WTC11 (cell line): ENCODE data around the gene DIAPH1. TPM values are rescaled to one million over a fixed set of nuclear protein-coding genes. Genes with fewer than 3 reads are reported as not detected.

Experiments used
- ATAC-seq: fragments of 200-7000 bp; cut with Tn5 transposase; 2 replicates; pipeline ENCODE4 v1.10.0; 2021; ENCODE audit warnings: mild to moderate bottlenecking, moderate library complexity
- CTCF ChIA-PET: fragments of 300-600 bp; sonication (Branson Sonifier 250); formaldehyde crosslinking; loops from one replicate; lab custom pipeline; 2021; ENCODE audit warnings: antibody characterized with exemption; lab: Charles Lee
- POLR2A ChIA-PET: fragments of 350-600 bp; sonication (Branson Sonifier 250); formaldehyde crosslinking; loops from one replicate; lab custom pipeline; 2021; ENCODE audit warnings: antibody characterized with exemption; lab: Charles Lee
- DNase-seq: peaks from one replicate; pipeline ENCODE4 v3.0.0; 2021; ENCODE audit warnings: low spot score
- H3K27ac Mint-ChIP-seq: 2 replicates; pipeline ENCODE4 v1.8.0; 2021; ENCODE audit warnings: mixed read lengths
- H3K27me3 Mint-ChIP-seq: 2 replicates; pipeline ENCODE4 v1.8.0; 2021; ENCODE audit warnings: low read depth, mild to moderate bottlenecking, moderate library complexity, mixed read lengths
- H3K36me3 Mint-ChIP-seq: 2 replicates; pipeline ENCODE4 v1.8.0; 2021; ENCODE audit warnings: mixed read lengths
- H3K4me1 Mint-ChIP-seq: 2 replicates; pipeline ENCODE4 v1.8.0; 2022; ENCODE audit warnings: mixed read lengths
- H3K4me3 Mint-ChIP-seq: 2 replicates; pipeline ENCODE4 v1.8.0; 2021; ENCODE audit warnings: mild to moderate bottlenecking, moderate library complexity, mixed read lengths
- H3K9me3 Mint-ChIP-seq: 2 replicates; pipeline ENCODE4 v1.8.0; 2021; ENCODE audit warnings: mixed read lengths
- ATF1 ChIP-seq: sonication (generic); formaldehyde crosslinking; IDR thresholded peaks from 2 replicates; pipeline ENCODE4 v1.8.1; 2023; ENCODE audit warnings: mild to moderate bottlenecking, moderate library complexity, missing genetic modification reagents
- ATF2 ChIP-seq: sonication (generic); formaldehyde crosslinking; IDR thresholded peaks from 2 replicates; pipeline ENCODE4 v1.8.1; 2022; ENCODE audit warnings: low read depth, missing genetic modification reagents, borderline replicate concordance
- ATF3 ChIP-seq: sonication (generic); formaldehyde crosslinking; conservative IDR thresholded peaks from 2 replicates; pipeline ENCODE4 v1.8.1; 2022; ENCODE audit warnings: mild to moderate bottlenecking, missing genetic modification reagents
- ESRRA ChIP-seq: sonication (generic); formaldehyde crosslinking; IDR thresholded peaks from 2 replicates; pipeline ENCODE4 v1.8.1; 2022; ENCODE audit warnings: mild to moderate bottlenecking, missing genetic modification reagents, borderline replicate concordance
- ETV6 ChIP-seq: sonication (generic); formaldehyde crosslinking; IDR thresholded peaks from 2 replicates; pipeline ENCODE4 v1.8.1; 2022; ENCODE audit warnings: mild to moderate bottlenecking, missing genetic modification reagents
- GTF2I ChIP-seq: fragments of 250-450 bp; sonication (Bioruptor Pico); conservative IDR thresholded peaks from 2 replicates; pipeline ENCODE4 v1.4.0; 2021; ENCODE audit warnings: mild to moderate bottlenecking
- HMGA2 ChIP-seq: fragments of 250-450 bp; sonication (Bioruptor Pico); IDR thresholded peaks from 2 replicates; pipeline ENCODE4 v1.4.0; 2021; ENCODE audit warnings: mild to moderate bottlenecking, moderate library complexity
- MXD4 ChIP-seq: fragments of 250-450 bp; sonication (Bioruptor Pico); IDR thresholded peaks from 2 replicates; pipeline ENCODE4 v1.8.0; 2021; ENCODE audit warnings: mild to moderate bottlenecking, moderate library complexity, borderline replicate concordance
- NFE2L1 ChIP-seq: sonication (generic); formaldehyde crosslinking; IDR thresholded peaks from 2 replicates; pipeline ENCODE4 v1.8.1; 2023; ENCODE audit warnings: missing genetic modification reagents
- NR2C2 ChIP-seq: sonication (generic); formaldehyde crosslinking; IDR thresholded peaks from 2 replicates; pipeline ENCODE4 v1.8.0; 2022; ENCODE audit warnings: mild to moderate bottlenecking, missing genetic modification reagents
- PREB ChIP-seq: sonication (generic); formaldehyde crosslinking; IDR thresholded peaks from 2 replicates; pipeline ENCODE4 v1.8.1; 2022; ENCODE audit warnings: mild to moderate bottlenecking, missing genetic modification reagents, moderate library complexity, borderline replicate concordance
- SMAD4 ChIP-seq: sonication (generic); formaldehyde crosslinking; IDR thresholded peaks from 2 replicates; pipeline ENCODE4 v1.8.0; 2022; ENCODE audit warnings: mild to moderate bottlenecking, missing genetic modification reagents
- SP1 ChIP-seq: sonication (generic); formaldehyde crosslinking; conservative IDR thresholded peaks from 2 replicates; pipeline ENCODE4 v1.8.1; 2022; ENCODE audit warnings: missing genetic modification reagents
- TCF7 ChIP-seq: sonication (generic); formaldehyde crosslinking; IDR thresholded peaks from 2 replicates; pipeline ENCODE4 v1.8.0; 2022; ENCODE audit warnings: mild to moderate bottlenecking, low read depth, missing genetic modification reagents, moderate library complexity
- TEAD1 ChIP-seq: sonication (generic); formaldehyde crosslinking; IDR thresholded peaks from 2 replicates; pipeline ENCODE4 v1.8.0; 2022; ENCODE audit warnings: mild to moderate bottlenecking, missing genetic modification reagents
- TP53 ChIP-seq: sonication (generic); formaldehyde crosslinking; IDR thresholded peaks from 2 replicates; pipeline ENCODE4 v1.8.1; 2023; ENCODE audit warnings: mild to moderate bottlenecking, missing genetic modification reagents
- ZNF138 ChIP-seq: sonication (generic); formaldehyde crosslinking; conservative IDR thresholded peaks from 2 replicates; pipeline ENCODE4 v1.8.1; 2022; ENCODE audit warnings: mild to moderate bottlenecking, moderate library complexity, missing genetic modification reagents
- ZNF671 ChIP-seq: fragments of 250-450 bp; sonication (Bioruptor Pico); IDR thresholded peaks from 2 replicates; pipeline ENCODE4 v1.8.0; 2021; ENCODE audit warnings: mild to moderate bottlenecking
- ZSCAN18 ChIP-seq: fragments of 250-450 bp; sonication (Bioruptor Pico); IDR thresholded peaks from 2 replicates; pipeline ENCODE4 v2.1.2; 2022; ENCODE audit warnings: mild to moderate bottlenecking, moderate library complexity
- total RNA-seq: library from RNA; stranded (reverse); gene quantifications from 3 replicates; pipeline ENCODE4 v1.2.3, GENCODE V29; 2021
- TF ChIP-seq, protein P1 (sequence below): sonication (generic); formaldehyde crosslinking; IDR thresholded peaks from 2 replicates; pipeline ENCODE4 v1.8.1; 2023; ENCODE audit warnings: mild to moderate bottlenecking, missing genetic modification reagents, moderate library complexity
- TF ChIP-seq, protein P2 (sequence below): sonication (generic); formaldehyde crosslinking; IDR thresholded peaks from 2 replicates; pipeline ENCODE4 v1.8.1; 2023; ENCODE audit warnings: mild to moderate bottlenecking, missing genetic modification reagents, moderate library complexity
- TF ChIP-seq, protein P3 (sequence below): sonication (generic); formaldehyde crosslinking; IDR thresholded peaks from 2 replicates; pipeline ENCODE4 v1.8.0; 2023; ENCODE audit warnings: missing genetic modification reagents, mild to moderate bottlenecking, borderline replicate concordance

The DIAPH1 gene
- total RNA-seq, 1 experiment from 2014 or later: 109 TPM

- TF ChIP-seq ATF2 (CRISPR knock-in tag) (no peak), HMGA2 (CRISPR knock-in tag) (no peak), MXD4 (CRISPR knock-in tag) (no peak)
- TF ChIP-seq, all 79 proteins: peak for 0
Observed at GRCh38 chr5:141651728-141652105, 32.9 kb upstream of the DIAPH1 start (continued).

DNA sequence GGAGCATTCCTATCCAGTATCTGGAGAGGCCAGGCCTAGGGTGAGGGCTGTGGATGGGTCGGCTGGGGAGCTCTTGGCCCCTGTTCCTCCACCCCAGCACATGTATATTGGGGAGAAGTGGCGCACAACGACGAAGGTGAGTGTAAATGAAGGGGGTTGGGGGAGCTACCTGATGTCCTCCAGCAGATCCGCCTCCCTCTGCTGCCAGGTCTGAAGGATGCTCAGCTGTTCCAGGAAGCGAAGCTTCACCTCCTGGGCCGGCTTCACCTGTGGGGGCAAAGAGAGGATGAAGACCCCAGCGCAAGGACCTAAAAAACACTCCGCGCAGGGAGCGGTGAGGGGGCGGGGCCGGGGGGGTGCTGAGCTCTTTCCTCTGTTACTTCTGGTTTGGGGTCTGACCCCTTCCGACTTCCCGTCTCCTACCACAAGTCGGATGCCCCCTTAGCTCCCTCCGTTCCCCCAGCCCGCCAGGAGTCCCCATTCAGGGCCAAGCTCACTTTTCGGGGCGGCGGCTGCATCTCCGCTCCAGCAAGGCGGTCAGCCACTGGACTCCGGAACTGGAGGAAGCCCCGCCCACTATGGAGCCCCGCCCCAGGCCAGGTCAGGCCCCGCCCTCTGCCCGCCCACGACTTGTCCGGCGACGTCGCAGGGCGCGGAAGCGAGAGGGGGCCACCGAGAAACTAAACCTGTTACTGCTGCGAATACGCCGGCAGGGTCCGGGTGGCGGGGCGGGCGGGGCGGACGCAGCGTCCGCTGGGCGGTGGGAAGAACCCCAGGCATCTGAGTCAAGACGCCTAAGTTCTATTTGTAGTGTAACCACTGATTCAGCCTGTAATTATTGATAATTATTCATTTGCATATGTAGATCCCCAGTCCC lies 32.3 kb upstream of the DIAPH1 start, which contains the start of gene FCHSD1:
Gene FCHSD1 (minus strand): TSS at position 568 of the 877 bp plus-strand sequence. CDS start 50 bp downstream, at position 518.
- peak within 1 kb of the TSS; percentile 99 for H3K4me3 Mint-ChIP-seq
- H3K27me3 Mint-ChIP-seq: no peaks in the 10 kb centered on the region
- ATAC-seq (peak; percentile 95), DNase-seq (peak; percentile 94)
- H3K36me3 Mint-ChIP-seq: peaks cover 31% of the 10 kb centered on the region
- no peaks in the 10 kb centered on the region for H3K9me3 Mint-ChIP-seq
- ChIA-PET POLR2A (interaction anchor here (0.6 to 1.4 kb wide), 7 partner anchors 11 to 228 kb away, joined by 3 to 19 read pairs (median 4); partner anchors contain the start of genes DIAPH1, HDAC3 and RELL2), CTCF (interaction anchor here (0.6 to 3.1 kb wide), 24 partner anchors 8 to 318 kb away, joined by 3 to 32 read pairs (median 4); partner anchors contain the start of genes ARAP3, DIAPH1, HDAC3 and PCDH12)
- no peak for TF ChIP-seq TCF7
- no peak for TF ChIP-seq SMAD4 (CRISPR knock-in tag)
- TF ChIP-seq ATF3 (CRISPR knock-in tag): no peak
- TF ChIP-seq SP1 (CRISPR knock-in tag): peak; percentile 88
- peak; percentile 33; the same call in 1 of the 2 replicates for TF ChIP-seq ETV6
- TF ChIP-seq ZSCAN18 (CRISPR knock-in tag): no peak
- TF ChIP-seq, all 79 proteins: peak for 2
- Mint-ChIP-seq H3K27ac (peak within 1 kb of the TSS; percentile 96), H3K4me1 (peaks cover 20% of the 10 kb centered on the region)

GRCh38 chr5:141649972-141650371 lies 31.2 kb upstream of the DIAPH1 start:
- Mint-ChIP-seq H3K27me3 (no peaks in the 10 kb centered on the region), H3K4me1 (peaks cover 20% of the 10 kb centered on the region), H3K27ac (no peak overlapping the region), H3K36me3 (peaks cover 30% of the 10 kb centered on the region), H3K4me3 (peak overlapping the region; percentile 99), H3K9me3 (no peaks in the 10 kb centered on the region)
- DNase-seq: no peak
- no peak for ATAC-seq
- ChIA-PET CTCF (interaction anchor here (1.3 to 3.1 kb wide), 3 partner anchors 58 to 311 kb away, joined by 3 to 27 read pairs (median 11); partner anchors contain the start of gene PCDH12), POLR2A (interaction anchor here (0.6 to 1.0 kb wide), 3 partner anchors 12 to 22 kb away, joined by 3 to 5 read pairs (median 4); partner anchors contain the start of genes HDAC3 and RELL2)
- TF ChIP-seq, protein P1, sequence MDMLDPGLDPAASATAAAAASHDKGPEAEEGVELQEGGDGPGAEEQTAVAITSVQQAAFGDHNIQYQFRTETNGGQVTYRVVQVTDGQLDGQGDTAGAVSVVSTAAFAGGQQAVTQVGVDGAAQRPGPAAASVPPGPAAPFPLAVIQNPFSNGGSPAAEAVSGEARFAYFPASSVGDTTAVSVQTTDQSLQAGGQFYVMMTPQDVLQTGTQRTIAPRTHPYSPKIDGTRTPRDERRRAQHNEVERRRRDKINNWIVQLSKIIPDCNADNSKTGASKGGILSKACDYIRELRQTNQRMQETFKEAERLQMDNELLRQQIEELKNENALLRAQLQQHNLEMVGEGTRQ (CRISPR knock-in tag): no peak
- TF ChIP-seq ZNF671 (CRISPR knock-in tag) (no peak), GTF2I (CRISPR knock-in tag) (no peak), TEAD1 (CRISPR knock-in tag) (no peak), TP53 (CRISPR knock-in tag) (no peak), ZNF138 (CRISPR knock-in tag) (no peak), ATF1 (no peak), NFE2L1 (CRISPR knock-in tag) (no peak), NR2C2 (CRISPR knock-in tag) (no peak), ESRRA (CRISPR knock-in tag) (no peak), PREB (CRISPR knock-in tag) (no peak)
- TF ChIP-seq, protein P2, sequence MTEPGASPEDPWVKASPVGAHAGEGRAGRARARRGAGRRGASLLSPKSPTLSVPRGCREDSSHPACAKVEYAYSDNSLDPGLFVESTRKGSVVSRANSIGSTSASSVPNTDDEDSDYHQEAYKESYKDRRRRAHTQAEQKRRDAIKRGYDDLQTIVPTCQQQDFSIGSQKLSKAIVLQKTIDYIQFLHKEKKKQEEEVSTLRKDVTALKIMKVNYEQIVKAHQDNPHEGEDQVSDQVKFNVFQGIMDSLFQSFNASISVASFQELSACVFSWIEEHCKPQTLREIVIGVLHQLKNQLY: no peak
- TF ChIP-seq, protein P3, sequence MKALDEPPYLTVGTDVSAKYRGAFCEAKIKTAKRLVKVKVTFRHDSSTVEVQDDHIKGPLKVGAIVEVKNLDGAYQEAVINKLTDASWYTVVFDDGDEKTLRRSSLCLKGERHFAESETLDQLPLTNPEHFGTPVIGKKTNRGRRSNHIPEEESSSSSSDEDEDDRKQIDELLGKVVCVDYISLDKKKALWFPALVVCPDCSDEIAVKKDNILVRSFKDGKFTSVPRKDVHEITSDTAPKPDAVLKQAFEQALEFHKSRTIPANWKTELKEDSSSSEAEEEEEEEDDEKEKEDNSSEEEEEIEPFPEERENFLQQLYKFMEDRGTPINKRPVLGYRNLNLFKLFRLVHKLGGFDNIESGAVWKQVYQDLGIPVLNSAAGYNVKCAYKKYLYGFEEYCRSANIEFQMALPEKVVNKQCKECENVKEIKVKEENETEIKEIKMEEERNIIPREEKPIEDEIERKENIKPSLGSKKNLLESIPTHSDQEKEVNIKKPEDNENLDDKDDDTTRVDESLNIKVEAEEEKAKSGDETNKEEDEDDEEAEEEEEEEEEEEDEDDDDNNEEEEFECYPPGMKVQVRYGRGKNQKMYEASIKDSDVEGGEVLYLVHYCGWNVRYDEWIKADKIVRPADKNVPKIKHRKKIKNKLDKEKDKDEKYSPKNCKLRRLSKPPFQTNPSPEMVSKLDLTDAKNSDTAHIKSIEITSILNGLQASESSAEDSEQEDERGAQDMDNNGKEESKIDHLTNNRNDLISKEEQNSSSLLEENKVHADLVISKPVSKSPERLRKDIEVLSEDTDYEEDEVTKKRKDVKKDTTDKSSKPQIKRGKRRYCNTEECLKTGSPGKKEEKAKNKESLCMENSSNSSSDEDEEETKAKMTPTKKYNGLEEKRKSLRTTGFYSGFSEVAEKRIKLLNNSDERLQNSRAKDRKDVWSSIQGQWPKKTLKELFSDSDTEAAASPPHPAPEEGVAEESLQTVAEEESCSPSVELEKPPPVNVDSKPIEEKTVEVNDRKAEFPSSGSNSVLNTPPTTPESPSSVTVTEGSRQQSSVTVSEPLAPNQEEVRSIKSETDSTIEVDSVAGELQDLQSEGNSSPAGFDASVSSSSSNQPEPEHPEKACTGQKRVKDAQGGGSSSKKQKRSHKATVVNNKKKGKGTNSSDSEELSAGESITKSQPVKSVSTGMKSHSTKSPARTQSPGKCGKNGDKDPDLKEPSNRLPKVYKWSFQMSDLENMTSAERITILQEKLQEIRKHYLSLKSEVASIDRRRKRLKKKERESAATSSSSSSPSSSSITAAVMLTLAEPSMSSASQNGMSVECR (CRISPR knock-in tag): no peak
